ENCODE results near the gene ZMPSTE24.
A peak's percentile ranks its signal among the peaks of the same experiment; 100 is the strongest.

Gene ZMPSTE24

DNA sequence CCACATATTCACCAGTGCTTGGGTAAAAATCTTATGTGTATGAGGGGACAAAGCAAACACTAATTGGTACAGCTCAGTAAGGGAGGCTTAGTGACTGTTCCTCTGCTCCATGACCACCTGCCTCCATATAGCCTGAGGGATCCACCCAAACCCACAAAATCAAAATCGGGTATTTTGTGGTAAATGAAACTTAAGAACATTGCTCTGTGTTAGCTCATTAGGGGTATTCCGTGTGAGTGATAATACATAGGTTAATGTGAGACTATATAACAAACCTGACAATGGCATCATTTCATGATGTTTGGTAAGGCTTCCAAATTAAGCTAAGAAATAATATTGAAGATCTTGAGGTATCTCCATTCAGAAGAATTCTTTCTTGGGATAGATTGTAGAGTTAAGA lies 33.3 kb downstream of the ZMPSTE24 start:
- no peak for ATAC-seq (ENCODE audit: low read depth)
- Histone ChIP-seq H3K27me3 (ENCODE audit: insufficient read depth, poor library complexity, severe bottlenecking) (no peaks in the 10 kb centered on the region), H3K4me3 (ENCODE audit: severe bottlenecking) (no peak overlapping the region), H3K9me3 (ENCODE audit: severe bottlenecking) (no peaks in the 10 kb centered on the region), H3K27ac (ENCODE audit: poor library complexity, severe bottlenecking) (no peak overlapping the region), H3K36me3 (ENCODE audit: low read depth) (peaks cover 67% of the 10 kb centered on the region), H3K4me1 (ENCODE audit: insufficient read depth, poor library complexity, severe bottlenecking) (no peaks in the 10 kb centered on the region)
- TF ChIP-seq CTCF (IDR thresholded peaks at IDR 0.05; ENCODE audit: poor library complexity, severe bottlenecking): no peak
- DNase-seq (ENCODE audit: low spot score): no peak

GRCh38 chr1:40299366-40300248 lies 41.6 kb downstream of the ZMPSTE24 start:
- Histone ChIP-seq H3K36me3 (ENCODE audit: low read depth) (no peaks in the 10 kb centered on the region), H3K4me1 (ENCODE audit: insufficient read depth, poor library complexity, severe bottlenecking) (no peaks in the 10 kb centered on the region), H3K27ac (ENCODE audit: poor library complexity, severe bottlenecking) (no peak overlapping the region), H3K9me3 (ENCODE audit: severe bottlenecking) (no peaks in the 10 kb centered on the region), H3K4me3 (ENCODE audit: severe bottlenecking) (no peak overlapping the region), H3K27me3 (ENCODE audit: insufficient read depth, poor library complexity, severe bottlenecking) (no peaks in the 10 kb centered on the region)
- DNase-seq (ENCODE audit: low spot score) (no peak), ATAC-seq (ENCODE audit: low read depth) (peak; percentile 11; the same call in 1 of the 3 replicates)
- no peak for TF ChIP-seq CTCF (IDR thresholded peaks at IDR 0.05; ENCODE audit: poor library complexity, severe bottlenecking)

- H3K27ac ChIP-seq (ENCODE audit: poor library complexity, severe bottlenecking): no peak overlapping the region
- H3K27me3 ChIP-seq (ENCODE audit: insufficient read depth, poor library complexity, severe bottlenecking): no peaks in the 10 kb centered on the region
- no peak overlapping the region for H3K4me3 ChIP-seq (ENCODE audit: severe bottlenecking)
- no peak for TF ChIP-seq CTCF (IDR thresholded peaks at IDR 0.05; ENCODE audit: poor library complexity, severe bottlenecking)
- no peaks in the 10 kb centered on the region for H3K9me3 ChIP-seq (ENCODE audit: severe bottlenecking)
- ATAC-seq (ENCODE audit: low read depth): no peak
- H3K36me3 ChIP-seq (ENCODE audit: low read depth): no peaks in the 10 kb centered on the region
- no peaks in the 10 kb centered on the region for H3K4me1 ChIP-seq (ENCODE audit: insufficient read depth, poor library complexity, severe bottlenecking)
- no peak for DNase-seq (ENCODE audit: low spot score)
Observed at GRCh38 chr1:40300249-40300567, 42.2 kb downstream of the ZMPSTE24 start.

GRCh38 chr1:40300651-40301050 lies 42.6 kb downstream of the ZMPSTE24 start:
- H3K27me3 ChIP-seq (ENCODE audit: insufficient read depth, poor library complexity, severe bottlenecking): no peaks in the 10 kb centered on the region
- ATAC-seq (ENCODE audit: low read depth) (no peak), DNase-seq (ENCODE audit: low spot score) (no peak)
- H3K9me3 ChIP-seq (ENCODE audit: severe bottlenecking): no peaks in the 10 kb centered on the region
- H3K4me1 ChIP-seq (ENCODE audit: insufficient read depth, poor library complexity, severe bottlenecking): no peaks in the 10 kb centered on the region
- H3K36me3 ChIP-seq (ENCODE audit: low read depth): no peaks in the 10 kb centered on the region
- TF ChIP-seq CTCF (IDR thresholded peaks at IDR 0.05; ENCODE audit: poor library complexity, severe bottlenecking): no peak
- no peak overlapping the region for H3K27ac ChIP-seq (ENCODE audit: poor library complexity, severe bottlenecking)
- no peak overlapping the region for H3K4me3 ChIP-seq (ENCODE audit: severe bottlenecking)

GRCh38 chr1:40301066-40301465 lies 43.0 kb downstream of the ZMPSTE24 start:
- no peaks in the 10 kb centered on the region for H3K4me1 ChIP-seq (ENCODE audit: insufficient read depth, poor library complexity, severe bottlenecking)
- no peak overlapping the region for H3K4me3 ChIP-seq (ENCODE audit: severe bottlenecking)
- H3K27me3 ChIP-seq (ENCODE audit: insufficient read depth, poor library complexity, severe bottlenecking): no peaks in the 10 kb centered on the region
- DNase-seq (ENCODE audit: low spot score) (no peak), ATAC-seq (ENCODE audit: low read depth) (no peak)
- no peaks in the 10 kb centered on the region for H3K9me3 ChIP-seq (ENCODE audit: severe bottlenecking)
- no peak for TF ChIP-seq CTCF (IDR thresholded peaks at IDR 0.05; ENCODE audit: poor library complexity, severe bottlenecking)
- no peaks in the 10 kb centered on the region for H3K36me3 ChIP-seq (ENCODE audit: low read depth)
- H3K27ac ChIP-seq (ENCODE audit: poor library complexity, severe bottlenecking): no peak overlapping the region
